K562 (cell line): Measurements from ENCODE around the gene NFIC. TPM values are rescaled to one million over a fixed set of nuclear protein-coding genes. Genes with fewer than 3 reads are reported as not detected.

ENCODE experiments used
- ATAC-seq: fragments of 200-7000 bp; cut with Tn5 transposase; 3 replicates; pipeline ENCODE4 v1.9.1; 2020; ENCODE audit warnings: moderate library complexity
- BruUV-seq: library from RNA; stranded (reverse); fragments of 400-500 nt; replicated peaks from 2 replicates; lab custom pipeline; 2021; lab: Mats Ljungman, UMichigan
- CTCF ChIA-PET: fragments of 300-600 bp; formaldehyde crosslinking; extraction: SDS; loops from one replicate; lab custom pipeline; 2021; ENCODE audit warnings: low intra/inter-chr PET ratio; lab: Yijun Ruan, JAX
- POLR2A ChIA-PET: fragments of 300-600, 350-650 bp; sonication (Branson Sonifier 250); formaldehyde crosslinking; extraction: SDS; loops from one replicate; lab custom pipeline; 2021; ENCODE audit warnings: antibody characterized with exemption, inconsistent platforms; lab: Yijun Ruan, JAX
- DNase-seq, 4 experiments: peaks; one replicate each; pipeline versions ENCODE4 v3.0.0 to v3.0.0-alpha.2; 2011 to 2018; ENCODE audit warnings: low spot score in 3 of 4, mixed read lengths in 3 of 4; ENCODE audit errors: extremely low read depth in 1 of 4
- FAIRE-seq: peaks from 2 replicates; lab custom pipeline; 2011; peaks lifted over from hg19 to GRCh38; lab: Jason Lieb, UNC
- H2AFZ ChIP-seq: 2 replicates; pipeline ENCODE4 v1.6.0; 2011; ENCODE audit warnings: low read depth, low read length, control low read depth, inconsistent platforms
- H3K27ac ChIP-seq: fragments of 200-600 bp; 3 replicates; pipeline ENCODE4 v1.8.0; 2011; ENCODE audit warnings: low read depth, mild to moderate bottlenecking, control low read depth, inconsistent platforms, low read length, moderate library complexity, mixed read lengths; ENCODE audit errors: extremely low read depth
- H3K27me3 ChIP-seq, 2 experiments: fragments of 300-600 bp in 1 of 2; 2 replicates in 1 of 2; 3 replicates in 1 of 2; pipeline versions ENCODE4 v1.6.0 to v1.8.0; 2011; ENCODE audit warnings: inconsistent platforms in 2 of 2, low read length in 2 of 2, mild to moderate bottlenecking in 1 of 2, mixed read lengths in 1 of 2, moderate library complexity in 1 of 2; ENCODE audit not compliant: control insufficient read depth in 2 of 2, insufficient read depth in 2 of 2
- H3K36me3 ChIP-seq: fragments of 300-600 bp; 3 replicates; pipeline ENCODE4 v1.8.0; 2011; ENCODE audit warnings: mild to moderate bottlenecking, low read length, inconsistent platforms; ENCODE audit not compliant: control insufficient read depth, insufficient read depth
- H3K4me1 ChIP-seq, 2 experiments: fragments of 200-600 bp in 1 of 2; replicated peaks in 1 of 2; 2 replicates in 1 of 2; 3 replicates in 1 of 2; pipeline versions ENCODE4 v1.5.1 to v1.8.0; 2011; ENCODE audit warnings: inconsistent platforms in 2 of 2, low read length in 2 of 2, mild to moderate bottlenecking in 1 of 2, mixed read lengths in 1 of 2, moderate library complexity in 1 of 2; ENCODE audit not compliant: control insufficient read depth in 2 of 2, insufficient read depth in 2 of 2
- H3K4me2 ChIP-seq: 2 replicates; pipeline ENCODE4 v1.6.1; 2011; ENCODE audit warnings: low read length, control low read depth, inconsistent platforms, mixed read lengths; ENCODE audit not compliant: insufficient read depth
- H3K4me3 ChIP-seq: fragments of 200-600 bp; sonication (generic), shearing (Covaris generic); 2 replicates; pipeline ENCODE4 v1.5.1; 2016; ENCODE audit warnings: control low read depth, inconsistent platforms
- H3K79me2 ChIP-seq: fragments of 200-600 bp; 3 replicates; pipeline ENCODE4 v1.8.0; 2011; ENCODE audit warnings: low read length, inconsistent platforms; ENCODE audit not compliant: control insufficient read depth, insufficient read depth
- H3K9ac ChIP-seq, 2 experiments: 2 replicates each; pipeline versions ENCODE4 v1.6.0 to v1.6.1; 2011; ENCODE audit warnings: low read depth in 2 of 2, low read length in 2 of 2, control low read depth in 1 of 2, inconsistent platforms in 1 of 2, mild to moderate bottlenecking in 1 of 2, mixed read lengths in 1 of 2; ENCODE audit not compliant: insufficient read depth in 1 of 2
- H3K9me1 ChIP-seq: one replicate; pipeline ENCODE4 v1.6.0; 2011; ENCODE audit warnings: inconsistent platforms, mild to moderate bottlenecking, low read length, moderate library complexity; ENCODE audit not compliant: control insufficient read depth, insufficient read depth
- H3K9me3 ChIP-seq: replicated peaks from 2 replicates; pipeline ENCODE4 v1.5.1; 2011; ENCODE audit warnings: low read depth, low read length, inconsistent platforms; ENCODE audit not compliant: control insufficient read depth, insufficient read depth
- H4K20me1 ChIP-seq: replicated peaks from 2 replicates; pipeline ENCODE4 v1.6.1; 2011; ENCODE audit warnings: low read length, inconsistent platforms, mixed read lengths; ENCODE audit not compliant: control insufficient read depth, insufficient read depth
- ARID1B ChIP-seq: fragments of 450-650 bp; IDR thresholded peaks from 2 replicates; pipeline ENCODE4 v1.6.1; 2016; ENCODE audit warnings: antibody characterized with exemption, mild to moderate bottlenecking, inconsistent platforms
- ARID2 ChIP-seq: fragments of 450-650 bp; IDR thresholded peaks from 2 replicates; pipeline ENCODE4 v1.6.1; 2017; ENCODE audit warnings: antibody characterized with exemption, mild to moderate bottlenecking
- CBFA2T3 ChIP-seq: fragments of 450-650 bp; IDR thresholded peaks from 2 replicates; pipeline ENCODE4 v1.6.1; 2017
- DDX20 ChIP-seq: fragments of 450-650 bp; IDR thresholded peaks from 2 replicates; pipeline ENCODE4 v1.6.1; 2016; ENCODE audit warnings: missing genetic modification characterization, low read depth, mild to moderate bottlenecking, missing compliant biosample characterization, moderate library complexity
- MAX ChIP-seq: sonication (generic); formaldehyde crosslinking; IDR thresholded peaks from 2 replicates; pipeline ENCODE4 v1.9.0; 2022; ENCODE audit warnings: mild to moderate bottlenecking, missing genetic modification reagents
- NFIC ChIP-seq: fragments of 450-650 bp; IDR thresholded peaks from 2 replicates; pipeline ENCODE4 v1.6.1; 2017; ENCODE audit warnings: mild to moderate bottlenecking, inconsistent platforms
- POLR2G ChIP-seq: fragments of 200-400 bp; formaldehyde crosslinking; IDR thresholded peaks from 2 replicates; pipeline ENCODE4 v1.6.1; 2017; ENCODE audit warnings: low read depth, mild to moderate bottlenecking, antibody characterized with exemption, low read length, moderate library complexity
- RBFOX2 ChIP-seq: fragments of 200-400 bp; formaldehyde crosslinking; IDR thresholded peaks from 2 replicates; pipeline ENCODE4 v1.6.1; 2017; ENCODE audit warnings: low read depth, mild to moderate bottlenecking, low read length, moderate library complexity
- WGBS: fragments of 100-300 bp; shearing (Covaris generic); methylation state at CpG from one replicate; pipeline ENCODE4 v1.1.6; 2016; ENCODE audit warnings: low coverage, mixed read lengths; ENCODE audit not compliant: insufficient coverage; ENCODE audit errors: missing lambda C conversion rate; 5-methylcytosine and 5-hydroxymethylcytosine counted together
- in situ Hi-C: fragments of 300-500 bp; cut with MboI; formaldehyde crosslinking; loops from 4 replicates; pipeline ENCODE4 v1.15.0; 2018; ENCODE audit warnings: inconsistent platforms, mixed read lengths
- intact Hi-C: fragments of 100-400 bp; cut with micrococcal nuclease; formaldehyde crosslinking; loops from 2 replicates; pipeline ENCODE4 v1.14.2; 2022
- polyA plus RNA-seq, 8 experiments: library from polyadenylated mRNA; depleted of rRNA in 4 of 8; stranded (reverse) in 5 of 8; unstranded in 3 of 8; fragments of >200 nt; fragmentation: Nextera tagmentation in 2 of 8; fragmentation: Illumina TruSeq in 1 of 8; extraction: Ambion mirVana in 2 of 8; extraction: Trizol in 1 of 8; gene quantifications; 2 replicates each; pipeline versions ENCODE4 v1.2.1 to v1.2.3, GENCODE V29; 2011 to 2014; ENCODE audit warnings: inconsistent platforms in 1 of 8, missing spikeins in 1 of 8
- total RNA-seq, 7 experiments: library from RNA; depleted of rRNA in 6 of 7; stranded (reverse); fragments of >200 nt in 6 of 7; fragmentation: Illumina TruSeq in 2 of 7; extraction: Trizol in 2 of 7; gene quantifications; 2 replicates each; pipeline versions ENCODE4 v1.2.1 to v1.2.3, GENCODE V29; 2011 to 2021; ENCODE audit warnings: low replicate concordance in 1 of 7

The NFIC gene
- total and polyA plus RNA-seq, 9 of the 15 experiments (the other 6 are each of a cell fraction or from before 2014, with no cell fraction given), result 0.71 to 62.1 (median 6.9) TPM

- FAIRE-seq (no peak), ATAC-seq (no peak), DNase-seq (no peak)
- no peak overlapping the region for H2AFZ ChIP-seq
- H3K9ac ChIP-seq, result peak overlapping the region in 1 of 2 experiments; percentile 74; a peak in 2 of 4 replicates
- peaks cover 76% of the 10 kb centered on the region for H3K79me2 ChIP-seq
- H3K4me1 ChIP-seq, result peaks cover 19 to 76% of the 10 kb centered on the region in 2 experiments
- intact Hi-C loops (no loop called here), in situ Hi-C loops (no loop called here)
- ChIA-PET CTCF (interaction anchor here (0.6 kb wide), 1 partner anchor 21 kb away, joined by 3 read pairs; no protein-coding TSS in a partner anchor), POLR2A (interaction anchor here (0.6 to 2.0 kb wide), 5 partner anchors 11 to 1501 kb away, joined by 3 to 9 read pairs (median 3); partner anchors contain the start of gene DOHH)
- no peaks in the 10 kb centered on the region for H3K9me3 ChIP-seq
- peaks cover 8% of the 10 kb centered on the region for H3K9me1 ChIP-seq
- H3K36me3 ChIP-seq, result peaks cover 18% of the 10 kb centered on the region; the same call in 1 of the 3 replicates
- 73% methylated on average over 15 of the region's 15 CpGs for WGBS
- H3K4me3 ChIP-seq, result no peak overlapping the region
- TF ChIP-seq ARID2, result no peak
- TF ChIP-seq POLR2G, result peak; percentile 41; the same call in 1 of the 2 replicates
- no peak for TF ChIP-seq CBFA2T3
- no peak for TF ChIP-seq ARID1B
- TF ChIP-seq MAX, result 0 out of 2 replicates have a peak, but pooled peaks have one; percentile 7
- 0 out of 2 replicates have a peak, but pooled peaks have one; percentile 38 for TF ChIP-seq RBFOX2
- TF ChIP-seq NFIC, result peak; percentile 60
- no peak for TF ChIP-seq DDX20 (tag)
- H3K27me3 ChIP-seq, result no peaks in the 10 kb centered on the region
- no peak overlapping the region for H3K4me2 ChIP-seq
- peaks cover 40% of the 10 kb centered on the region for H4K20me1 ChIP-seq
- no peak overlapping the region for H3K27ac ChIP-seq
- BruUV-seq, result no TSS peak
These were observed 150.4 kb downstream of the NFIC start for GRCh38 chr19:3516675-3517207.
